Germinal center (tissue), 1 donor: ENCODE measurements around the gene ITLN1.
"Not testable (repeated sequence)": the region's sequence is repeated elsewhere in the genome, so short reads cannot be mapped to it uniquely, and the experiment has no call there.

Source experiments
- DNase-seq: peaks from one replicate; pipeline ENCODE4 v3.0.0; 2012; ENCODE audit warnings: mixed read lengths, low spot score

Gene ITLN1

GRCh38 chr1:160885042-160885441, at the start of gene ITLN1:
Gene ITLN1, minus strand, starts transcription at chr1:160885180. Its CDS starts 303 bp downstream, at chr1:160884877.
- no peak for DNase-seq

DNA sequence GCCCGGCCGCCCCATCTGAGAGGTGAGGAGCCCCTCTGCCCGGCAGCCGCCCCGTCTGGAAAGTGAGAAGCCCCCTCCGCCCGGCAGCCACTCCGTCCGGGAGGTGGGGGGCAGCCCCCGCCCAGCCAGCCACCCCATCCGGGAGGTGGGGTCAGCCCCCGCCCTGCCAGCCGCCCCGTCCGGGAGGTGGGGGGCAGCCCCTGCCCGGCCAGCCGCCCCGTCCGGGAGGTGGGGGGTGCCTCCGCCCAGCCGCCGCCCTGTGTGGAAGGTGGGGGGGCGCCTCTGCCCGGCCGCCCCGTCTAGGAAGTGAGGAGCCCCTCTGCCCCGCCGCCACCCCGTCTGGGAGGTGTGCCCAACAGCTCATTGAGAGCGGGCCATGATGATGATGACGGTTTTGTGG, 48.3 kb upstream of the ITLN1 start:
- not testable (repeated sequence) for DNase-seq

DNA sequence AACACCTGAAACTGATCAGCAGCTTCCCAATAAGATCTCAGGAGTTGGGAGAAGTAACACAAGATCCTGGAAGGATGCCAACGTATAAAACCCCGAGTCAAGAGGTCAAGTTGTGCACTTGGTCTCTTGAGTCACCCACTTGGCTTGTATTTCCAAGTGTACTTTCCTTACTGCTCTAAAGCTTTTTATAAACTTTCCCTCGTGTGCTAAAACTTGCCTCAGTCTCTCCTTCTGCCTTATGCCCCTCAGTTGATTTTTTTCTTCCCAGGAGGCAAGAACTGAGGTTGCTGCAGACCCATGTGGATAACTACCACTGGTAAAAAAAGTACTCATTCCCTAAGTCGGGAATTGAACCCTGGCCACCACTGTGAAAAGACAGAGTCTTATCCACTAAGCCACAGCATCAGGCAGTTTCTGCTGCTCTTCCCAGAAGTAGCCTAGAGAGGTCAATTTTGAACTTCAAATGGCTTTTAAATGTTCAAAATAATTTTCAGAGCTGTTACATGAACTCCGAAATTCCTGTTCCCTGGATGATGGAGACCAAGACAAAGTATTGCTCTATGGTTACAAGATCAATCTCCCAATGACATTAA, 40.8 kb upstream of the ITLN1 start:
- no peak for DNase-seq

DNA sequence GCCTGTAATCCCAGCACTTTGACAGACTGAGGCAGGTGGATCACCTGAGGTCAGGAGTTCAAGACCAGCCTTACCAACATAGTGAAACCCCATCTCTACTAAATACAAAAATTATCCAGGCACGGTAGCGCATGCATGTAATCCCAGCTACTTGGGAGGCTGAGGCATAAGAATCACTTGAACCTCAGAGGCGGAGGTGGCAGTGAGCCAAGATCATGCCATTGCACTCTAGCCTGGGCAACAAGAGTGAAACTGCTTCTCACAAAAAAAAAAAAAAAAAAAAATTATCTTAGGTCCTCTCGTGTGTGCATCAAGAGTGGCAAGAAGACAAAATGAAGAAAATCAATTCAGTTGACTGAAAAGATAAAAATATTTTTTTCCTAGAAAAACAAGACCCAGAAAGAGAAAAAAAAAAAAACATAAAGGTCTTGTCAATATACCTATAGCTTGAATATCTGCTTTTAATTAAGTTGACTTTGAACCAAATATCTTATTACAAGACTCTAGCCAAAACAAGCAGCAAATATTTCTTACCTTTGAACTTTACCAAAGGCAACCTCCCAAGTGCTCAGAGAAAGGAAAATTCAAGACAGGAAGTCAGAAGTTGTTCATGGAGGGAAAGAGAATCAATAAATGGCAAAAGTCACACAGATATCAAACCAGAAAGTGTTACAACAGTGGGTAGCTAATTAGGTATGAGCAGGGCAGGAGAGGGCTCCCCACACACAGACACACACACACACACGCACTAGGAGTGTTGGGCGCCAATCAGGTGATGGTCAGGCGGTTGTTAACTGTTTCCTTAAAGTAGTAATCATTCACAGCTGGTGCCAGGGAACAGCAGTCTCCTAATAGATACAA, 40.0 kb upstream of the ITLN1 start:
- no peak for DNase-seq

- DNase-seq: no peak
Measured at GRCh38 chr1:160916666-160917065, 31.7 kb upstream of the ITLN1 start.

DNA sequence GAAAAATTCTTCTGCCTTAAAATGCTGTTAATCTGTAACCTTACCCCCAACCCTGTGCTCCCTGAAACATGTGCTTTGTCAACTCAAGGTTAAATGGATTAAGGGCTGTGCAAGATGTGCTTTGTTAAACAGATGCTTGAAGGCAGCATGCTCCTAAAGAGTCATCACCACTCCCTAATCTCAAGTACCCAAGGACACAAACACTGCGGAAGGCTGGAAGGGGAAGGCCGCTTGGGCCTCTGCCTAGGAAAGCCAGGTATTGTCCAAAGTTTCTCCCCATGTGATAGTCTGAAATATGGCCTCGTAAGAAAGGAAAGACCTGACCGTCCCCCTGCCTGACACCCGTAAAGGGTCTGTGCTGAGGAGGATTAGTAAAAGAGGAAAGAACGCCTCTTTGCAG, 28.2 kb upstream of the ITLN1 start:
- not testable (repeated sequence) for DNase-seq

- DNase-seq: no peak
Measured at GRCh38 chr1:160911925-160912324, 26.9 kb upstream of the ITLN1 start.

- DNase-seq: no peak
Measured at GRCh38 chr1:160911441-160911840, 26.5 kb upstream of the ITLN1 start.

- DNase-seq: no peak
Measured at GRCh38 chr1:160910170-160910750, 25.3 kb upstream of the ITLN1 start.

DNA sequence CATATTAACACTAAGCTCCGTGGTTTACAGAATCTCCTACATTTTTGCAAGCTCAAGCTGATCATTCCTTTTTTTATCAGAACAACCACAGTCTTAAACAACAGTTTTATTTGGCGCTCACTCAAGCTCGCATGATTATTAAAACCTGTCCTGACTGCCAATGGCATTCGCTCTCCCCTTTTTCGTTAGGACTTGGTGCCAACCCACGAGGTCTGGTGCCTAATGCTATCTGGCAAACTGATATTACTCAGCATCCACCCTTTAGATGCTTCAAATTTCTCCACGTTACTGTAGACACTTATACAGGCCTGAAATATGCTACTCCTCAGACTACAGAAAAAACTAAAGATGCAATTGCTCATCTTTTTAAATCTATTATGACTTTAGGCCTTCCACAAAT, 23.0 kb upstream of the ITLN1 start:
- no peak for DNase-seq

GRCh38 chr1:160905617-160905989, 20.6 kb upstream of the ITLN1 start:
- DNase-seq: no peak

GRCh38 chr1:160904783-160905616, 20.0 kb upstream of the ITLN1 start:
- DNase-seq: no peak

- not testable (repeated sequence) for DNase-seq
Measured at GRCh38 chr1:160902251-160902650, 17.3 kb upstream of the ITLN1 start.

DNA sequence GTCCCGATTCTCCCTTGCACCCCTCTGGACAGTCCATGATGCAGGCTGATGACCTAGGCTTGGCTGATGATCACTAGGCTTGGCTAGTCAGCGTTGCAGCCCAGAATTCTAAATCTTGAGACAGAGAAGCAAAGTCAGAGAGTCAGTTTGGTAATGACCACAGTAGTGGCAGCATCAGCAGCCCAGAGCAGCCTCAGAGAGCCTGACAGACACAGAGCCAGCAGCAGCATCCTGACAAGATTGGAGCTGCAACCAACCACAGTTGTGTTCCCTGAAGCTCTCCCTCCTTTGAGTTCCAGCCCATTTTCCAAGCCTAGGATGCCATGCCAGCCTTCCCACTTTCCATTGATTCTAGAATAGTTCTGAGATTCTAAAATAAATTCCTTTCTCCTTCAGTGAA, 16.8 kb upstream of the ITLN1 start:
- no peak for DNase-seq

GRCh38 chr1:160900683-160901082, 15.7 kb upstream of the ITLN1 start:
- not testable (repeated sequence) for DNase-seq

GRCh38 chr1:160894368-160895135, 9.6 kb upstream of the ITLN1 start:
- DNase-seq: not testable (repeated sequence)

DNA sequence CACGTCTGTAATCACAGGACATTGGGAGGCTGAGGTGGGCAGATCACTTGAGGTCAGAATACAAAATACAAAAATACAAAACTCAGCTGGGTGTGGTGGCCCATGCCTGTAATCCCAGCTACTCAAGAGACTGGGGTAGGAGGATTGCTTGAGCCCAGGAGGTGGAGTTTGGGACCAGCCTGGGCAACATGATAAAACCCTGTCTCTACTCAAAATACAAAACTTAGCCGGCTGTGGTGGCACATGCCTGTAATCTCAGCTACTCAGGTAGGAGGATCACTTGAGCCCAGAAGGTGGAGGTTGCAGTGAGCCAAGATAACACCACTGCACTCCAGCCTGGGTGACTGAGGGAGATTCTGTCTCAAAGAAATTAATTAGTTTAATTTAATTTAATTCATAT, 6.5 kb upstream of the ITLN1 start:
- DNase-seq: no peak

DNA sequence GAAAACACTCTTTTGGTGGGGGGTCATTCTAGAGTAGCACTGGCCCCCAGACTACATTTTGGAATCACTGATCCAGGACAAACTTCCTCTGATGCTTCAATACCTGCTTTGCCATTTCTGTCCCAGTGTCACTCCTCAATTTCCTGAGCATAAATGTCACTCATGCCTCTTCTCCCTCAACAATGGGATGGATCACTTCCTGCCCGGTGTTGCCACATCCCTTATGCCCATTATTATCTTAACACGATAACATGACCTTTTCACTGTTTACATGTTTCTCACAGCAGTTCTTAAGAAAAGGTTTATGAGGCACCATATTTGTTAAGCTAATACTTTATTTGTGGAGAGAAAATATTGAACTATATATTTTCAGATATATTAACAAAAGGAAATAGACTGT, 3.9 kb upstream of the ITLN1 start:
- no peak for DNase-seq

DNA sequence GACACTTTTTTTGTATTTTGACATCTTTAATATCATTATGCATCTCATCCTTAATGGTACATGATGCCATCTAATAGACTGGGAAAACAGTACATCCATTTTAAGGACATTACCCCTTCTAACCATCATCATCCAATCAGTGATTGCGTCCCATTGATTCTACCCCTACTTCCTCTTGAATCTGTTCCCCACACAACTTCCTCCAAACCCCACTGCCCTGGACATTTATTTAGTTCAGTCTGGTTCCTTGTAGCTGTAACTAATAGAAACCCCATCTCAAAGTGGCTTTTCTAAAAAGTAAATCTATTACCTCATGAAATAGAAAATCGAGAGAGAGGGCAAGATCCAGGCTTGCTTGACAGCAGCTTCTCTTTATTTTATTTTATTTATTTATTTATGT, 2.1 kb upstream of the ITLN1 start:
- DNase-seq: no peak

DNA sequence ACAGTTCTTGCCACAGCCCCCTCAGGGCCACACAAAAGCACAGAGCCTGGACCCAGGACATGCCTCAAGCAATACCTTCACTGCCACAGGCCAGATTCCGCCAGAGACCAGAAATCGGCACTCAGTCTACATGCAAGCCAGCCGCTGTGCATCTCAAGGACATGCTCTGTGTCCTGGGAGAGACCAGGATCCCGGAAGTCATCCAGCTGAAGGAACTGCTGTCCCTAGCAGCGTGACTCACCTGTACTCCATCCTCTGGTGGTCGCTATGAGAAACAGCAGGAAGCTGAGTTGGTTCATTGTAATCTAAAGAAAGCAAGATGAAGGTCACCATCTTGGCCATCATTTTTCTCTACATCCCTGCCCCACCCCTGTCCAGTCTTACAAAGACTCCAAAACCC, 401 bp downstream of the ITLN1 start:
- no peak for DNase-seq
